Measurements from ENCODE around the gene MLC1.

Gene MLC1

DNA sequence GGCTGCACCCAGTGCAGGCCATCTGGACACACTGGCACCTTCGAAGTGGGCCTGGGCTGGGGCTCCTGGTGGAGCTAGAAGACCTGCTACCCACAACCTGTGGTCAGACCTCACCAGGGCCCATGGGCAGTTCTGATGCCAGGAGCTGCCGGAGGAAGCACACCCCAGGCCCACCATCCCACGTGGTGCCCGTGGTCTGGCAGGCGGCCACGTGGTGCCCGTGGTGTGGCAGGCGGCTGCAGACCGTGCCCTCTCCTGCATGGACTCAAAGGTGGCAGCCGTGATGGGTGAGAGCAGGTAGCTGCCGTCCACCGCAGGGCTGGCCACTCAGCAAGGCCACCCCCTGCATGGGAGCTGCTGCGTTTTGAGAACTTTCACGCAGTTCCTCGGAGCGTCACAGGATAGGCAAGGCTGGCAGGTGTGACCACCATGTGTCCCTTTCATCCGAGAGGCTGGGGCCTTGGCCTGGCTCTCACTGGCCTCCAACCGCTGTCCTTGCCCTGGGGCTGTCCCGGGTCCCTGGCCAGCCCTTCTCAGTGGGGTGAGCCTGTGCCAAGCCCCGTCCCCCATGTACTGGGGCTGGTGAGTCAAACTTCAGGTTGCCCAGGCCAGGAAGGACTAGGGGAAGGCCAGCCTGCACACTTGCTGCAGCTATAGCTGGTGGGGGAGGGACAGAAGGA, 68.8 kb downstream of the MLC1 start:
- DNase-seq (ENCODE audit: low spot score): no peak

- DNase-seq (ENCODE audit: low spot score): no peak
These were observed 69.5 kb downstream of the MLC1 start for GRCh38 chr22:50015451-50016307.

DNA sequence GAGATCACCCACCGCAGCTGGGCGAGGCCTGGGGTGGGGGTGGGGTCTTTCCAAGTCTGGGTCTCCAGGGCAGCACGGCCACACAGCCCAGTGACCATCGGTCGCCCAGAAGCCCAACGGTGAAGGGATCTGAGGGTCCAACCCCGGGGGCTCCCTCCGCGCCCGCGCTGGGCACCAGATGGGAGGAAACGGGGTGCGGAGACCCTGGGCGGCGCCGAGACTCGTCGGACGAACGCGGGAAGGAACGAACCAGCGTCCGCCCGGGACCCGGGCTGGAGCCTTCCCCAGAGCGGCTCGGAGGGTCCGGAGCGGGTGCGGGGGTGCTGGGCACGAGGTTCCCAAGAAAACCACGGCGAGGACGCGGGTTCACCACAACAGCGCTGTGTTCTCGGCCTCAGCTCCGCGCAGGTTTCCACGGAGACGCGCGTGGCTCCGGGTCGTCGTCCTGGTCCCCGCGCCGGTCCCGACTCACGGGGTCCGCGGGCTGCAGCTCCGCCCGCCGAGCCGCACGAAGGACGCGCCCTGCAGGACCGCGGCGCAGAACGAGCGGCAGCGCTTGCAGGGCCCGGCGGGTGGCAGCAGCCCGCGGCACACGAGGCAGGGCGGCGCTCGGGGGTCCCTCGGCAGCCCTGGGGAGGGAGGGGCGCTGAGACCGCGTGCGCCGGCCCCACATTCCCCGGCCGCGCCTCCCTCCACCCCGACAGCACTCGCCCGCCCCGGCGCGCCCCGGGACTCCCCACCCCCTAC, 70.4 kb downstream of the MLC1 start:
- no peak for DNase-seq (ENCODE audit: low spot score)

GRCh38 chr22:50014053-50014501, 71.1 kb downstream of the MLC1 start:
- DNase-seq (ENCODE audit: low spot score): no peak

DNA sequence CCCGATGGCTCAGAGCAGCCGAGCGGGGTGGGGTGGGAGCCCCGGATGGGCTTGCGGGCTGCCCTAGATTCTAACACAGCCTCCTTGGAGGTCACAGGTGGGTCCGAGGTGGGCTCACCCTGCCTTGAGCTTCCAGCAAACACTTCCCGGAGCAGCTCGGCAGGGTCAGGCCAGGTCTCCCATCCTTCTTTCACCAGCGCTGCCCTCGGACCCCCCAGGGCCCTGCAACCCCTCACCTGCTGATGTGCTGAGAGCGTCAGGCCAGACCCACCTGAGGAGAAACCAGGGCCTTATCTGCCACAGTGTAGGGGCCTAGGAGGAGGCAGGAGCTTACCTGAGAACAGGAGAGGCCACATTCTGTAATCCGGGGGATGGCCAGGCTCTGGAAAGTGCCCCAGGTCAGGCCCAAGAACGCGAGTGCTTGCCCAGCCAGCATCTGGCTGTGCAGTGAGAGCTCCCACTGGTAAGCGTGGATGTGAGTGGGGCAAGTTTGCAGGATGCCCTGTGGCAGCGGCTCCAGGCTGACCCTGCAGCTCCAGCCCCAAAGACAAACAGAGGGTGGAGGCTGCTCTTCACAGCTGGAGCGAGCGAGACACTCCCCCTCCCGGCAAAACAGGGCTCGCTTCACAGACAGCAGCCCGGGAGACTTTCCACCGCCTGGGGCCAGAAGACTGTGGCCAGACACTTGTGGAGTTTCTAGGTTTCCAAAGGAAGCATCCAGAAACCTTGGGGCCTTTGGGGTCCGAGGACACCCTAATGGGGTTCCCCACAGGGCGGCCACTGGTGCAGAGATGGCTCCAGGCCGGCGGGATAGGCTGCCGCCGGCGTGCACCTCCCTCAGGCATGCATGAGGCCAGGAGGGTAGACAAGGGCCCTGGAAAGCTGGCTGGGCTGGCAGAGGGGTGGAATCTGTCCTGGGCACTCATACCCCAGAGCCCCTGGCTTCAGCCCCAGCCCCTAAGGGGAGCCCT, 72.7 kb downstream of the MLC1 start, which contains the start of gene IL17REL:
Gene IL17REL (minus strand): TSS at position 555 of the 971 bp plus-strand sequence. CDS start 119 bp downstream, at position 436.
- no peak for DNase-seq (ENCODE audit: low spot score)

GRCh38 chr22:50011447-50012210, 73.6 kb downstream of the MLC1 start:
- no peak for DNase-seq (ENCODE audit: low spot score)

DNA sequence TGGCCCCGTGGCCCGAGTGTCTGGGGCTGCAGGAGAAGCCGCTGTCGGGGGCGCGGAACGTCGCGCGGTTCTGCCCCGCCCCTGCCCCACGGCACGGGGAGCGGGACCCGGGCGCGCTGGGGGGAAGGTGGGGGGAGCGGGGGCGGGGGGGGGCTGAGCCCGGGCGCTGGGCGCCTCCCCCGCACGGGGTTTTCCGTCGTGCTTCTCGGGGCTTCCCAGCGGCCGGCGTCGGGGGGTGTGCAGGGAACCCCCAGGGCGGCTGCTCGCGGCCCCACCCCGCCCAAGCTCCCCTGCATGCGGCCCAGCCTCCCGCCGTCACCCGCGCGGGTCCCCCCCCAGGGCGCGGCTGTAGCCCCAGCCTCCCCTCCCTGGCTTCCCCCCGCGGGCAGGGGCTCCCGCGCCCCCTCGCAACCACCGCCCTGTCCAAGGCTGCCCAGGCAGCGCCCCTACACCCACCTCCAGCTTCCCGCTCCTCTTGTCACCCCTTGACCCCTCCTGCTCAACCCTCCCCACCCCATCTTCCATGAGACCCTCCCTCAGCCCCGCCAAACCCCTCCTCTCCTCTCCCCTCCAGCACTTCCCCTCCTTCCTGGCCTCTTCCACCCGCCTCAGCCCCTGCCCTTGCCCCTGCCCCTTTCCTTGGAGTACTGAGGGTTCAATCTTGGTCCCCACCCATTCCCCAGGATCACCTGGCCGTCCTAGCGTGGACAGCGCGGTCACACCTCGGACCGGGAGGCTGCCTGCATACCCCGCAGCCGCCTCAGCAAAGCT, 74.4 kb downstream of the MLC1 start:
- DNase-seq (ENCODE audit: low spot score): no peak

DNA sequence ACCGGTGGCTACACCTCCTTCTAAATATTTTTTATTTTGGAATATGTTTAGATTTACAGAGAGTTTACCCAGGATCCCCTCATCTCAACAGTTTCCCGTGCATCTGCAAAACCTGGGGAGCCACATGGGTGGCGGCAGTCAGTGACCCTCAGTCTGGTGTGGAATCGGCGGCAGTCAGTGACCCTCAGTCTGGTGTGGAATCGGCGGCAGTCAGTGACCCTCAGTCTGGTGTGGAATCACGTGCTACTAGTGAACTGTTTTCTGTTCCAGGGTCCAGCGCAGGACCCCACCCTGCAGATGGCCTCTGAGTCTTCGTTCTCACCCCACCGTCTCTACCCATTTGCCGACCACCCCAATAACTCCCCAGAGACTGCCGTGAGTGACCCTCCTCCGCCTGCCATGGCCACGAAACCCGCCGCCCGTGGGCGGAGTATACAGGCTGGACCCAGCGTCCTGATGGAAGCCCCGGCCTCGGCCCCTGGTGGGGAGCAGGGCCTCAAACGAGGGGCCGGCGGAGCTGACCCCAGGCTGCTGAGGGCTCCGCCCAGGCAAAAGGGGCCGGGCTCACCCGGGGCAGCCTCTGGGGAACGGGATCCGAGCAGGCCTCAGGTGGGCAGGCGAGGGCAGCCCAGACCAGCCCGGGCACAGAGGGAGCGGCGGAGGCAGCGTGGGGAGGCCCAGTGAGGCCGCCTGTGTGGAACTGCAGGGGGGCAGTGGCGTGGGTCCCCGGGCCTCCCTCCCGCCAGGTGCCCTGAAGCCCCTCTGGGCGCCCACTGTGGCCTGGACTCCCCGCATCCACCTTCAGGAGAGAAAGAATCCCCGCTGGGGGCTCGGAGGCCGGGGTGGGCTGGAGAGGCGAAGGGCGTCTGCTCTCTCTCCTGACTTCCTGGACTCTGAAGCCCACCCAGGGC, 75.2 kb downstream of the MLC1 start:
- no peak for DNase-seq (ENCODE audit: low spot score)
